Glomerular visceral epithelial cell (primary cell): ENCODE measurements around the gene KERA.

ENCODE experiments used
- DNase-seq: peaks from one replicate; pipeline ENCODE4 v3.0.0-alpha.2; 2016; ENCODE audit errors: extremely low spot score

The KERA gene

DNA sequence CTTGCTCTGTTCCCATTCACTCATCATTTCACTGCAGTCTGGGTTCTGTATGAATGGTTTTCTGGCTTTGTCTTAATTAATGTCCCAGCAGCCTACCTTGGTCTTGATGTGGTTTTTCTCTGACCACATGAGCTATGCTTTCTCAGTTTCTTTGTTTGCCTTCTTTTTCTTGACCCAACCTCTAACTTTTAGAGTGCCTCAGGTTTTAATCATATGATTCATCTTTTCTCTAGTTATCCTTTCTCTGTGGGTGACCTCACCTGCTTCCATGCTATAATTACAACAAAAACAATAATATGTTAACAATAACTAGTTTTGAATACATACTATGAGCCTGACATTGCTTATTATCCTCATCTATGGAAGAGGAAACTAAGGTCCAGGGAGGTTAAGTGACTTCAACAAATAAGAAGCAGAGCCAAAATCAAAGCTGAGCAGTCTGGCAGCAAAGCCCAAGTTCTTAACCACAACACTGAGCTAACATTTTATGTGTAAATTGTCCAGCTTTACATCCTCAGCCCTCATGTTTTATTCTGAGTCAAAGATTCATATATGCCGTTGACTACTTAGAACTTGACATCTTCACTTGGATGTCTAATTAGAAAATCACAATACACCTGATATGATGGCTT is 48.4 kb downstream of the KERA start:
- peak; percentile 69 for DNase-seq

DNA sequence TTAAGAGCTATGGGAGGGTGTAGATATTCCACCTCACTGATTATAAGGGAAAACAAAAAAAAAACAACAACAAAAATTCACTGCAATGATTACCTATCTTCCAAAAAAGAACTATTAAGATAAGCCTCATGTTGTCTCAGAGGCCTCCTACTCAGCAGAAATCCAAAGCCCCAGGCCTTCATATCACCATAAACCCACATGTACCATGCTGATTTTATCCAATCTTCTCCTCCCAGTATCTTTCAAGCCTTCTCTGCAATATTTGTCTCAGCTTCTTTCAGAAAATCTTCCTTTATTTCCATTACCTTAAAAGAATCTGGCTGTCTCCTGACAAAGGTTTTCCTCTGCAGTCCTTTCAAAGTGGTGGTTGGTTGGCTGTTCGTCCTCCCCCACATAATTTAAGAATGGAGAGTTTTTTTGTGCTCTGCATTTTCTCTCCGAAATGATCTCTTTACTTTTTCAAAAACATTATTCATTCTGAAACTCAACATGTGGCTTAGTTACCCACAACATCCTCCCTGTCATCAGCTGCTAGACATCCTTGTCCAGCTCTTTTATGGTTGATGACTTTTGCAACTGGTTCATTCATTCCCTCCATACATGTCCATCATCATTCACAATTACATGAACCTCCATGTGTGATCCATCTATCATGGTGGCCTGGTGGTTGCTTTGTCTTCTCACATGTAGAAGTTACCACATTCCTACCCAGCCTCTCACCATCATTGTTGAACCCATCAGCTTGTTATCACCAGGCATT is 50.1 kb downstream of the KERA start:
- no peak for DNase-seq

- no peak for DNase-seq
These were observed 53.0 kb downstream of the KERA start, which contains the start of gene EPYC for GRCh38 chr12:91004872-91005271. Gene EPYC (minus strand): TSS chr12:91004972. CDS start chr12:91002565, 2,407 bp downstream.

GRCh38 chr12:91003737-91004136 is 54.1 kb downstream of the KERA start:
- DNase-seq, result no peak

DNA sequence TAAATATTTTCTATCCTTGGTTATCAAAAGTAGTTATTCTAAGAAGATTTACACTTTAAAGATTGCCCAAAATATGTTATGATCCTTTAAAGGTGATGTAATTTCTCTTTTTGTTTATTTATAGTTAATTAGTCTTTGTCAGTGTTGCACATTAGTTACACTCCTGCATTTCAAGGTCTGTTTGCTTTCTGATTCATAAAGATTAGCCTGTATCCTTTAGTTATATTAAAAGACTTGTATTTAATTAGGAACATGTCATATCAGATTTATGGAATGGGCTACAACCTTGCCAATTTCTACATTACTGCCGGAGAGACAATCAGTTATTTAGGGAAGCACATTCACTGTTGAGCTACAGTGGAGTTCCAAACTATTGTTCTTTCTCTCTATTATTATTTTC is 56.5 kb downstream of the KERA start:
- DNase-seq, result no peak
